Hepatocyte (in vitro differentiated cells): ENCODE measurements around the gene FAM131C. TPM values are rescaled to one million over a fixed set of nuclear protein-coding genes. Genes with fewer than 3 reads are reported as not detected.
A peak's percentile ranks its signal among the peaks of the same experiment; 100 is the strongest.

ENCODE experiments used
- DNase-seq: peaks from one replicate; pipeline ENCODE4 v3.0.0-alpha.2; 2016; ENCODE audit warnings: low spot score
- H2AFZ ChIP-seq: fragments of 200-600 bp; sonication (generic); 2 replicates; pipeline ENCODE4 v1.6.0; 2016; ENCODE audit warnings: antibody characterized with exemption, mild to moderate bottlenecking
- H3K27ac ChIP-seq: fragments of 200-600 bp; sonication (generic); 2 replicates; pipeline ENCODE4 v1.5.1; 2016; ENCODE audit warnings: mild to moderate bottlenecking
- H3K27me3 ChIP-seq: fragments of 200-600 bp; sonication (generic); 2 replicates; pipeline ENCODE4 v1.6.1; 2016
- H3K36me3 ChIP-seq: fragments of 200-600 bp; sonication (generic); replicated peaks from 2 replicates; pipeline ENCODE4 v1.5.1; 2016; ENCODE audit warnings: low read depth; ENCODE audit not compliant: insufficient read depth
- H3K4me1 ChIP-seq: fragments of 200-600 bp; sonication (generic); 2 replicates; pipeline ENCODE4 v1.5.1; 2016; ENCODE audit warnings: mild to moderate bottlenecking, moderate library complexity; ENCODE audit not compliant: insufficient read depth
- H3K4me2 ChIP-seq: fragments of 200-600 bp; sonication (generic); 2 replicates; pipeline ENCODE4 v1.6.0; 2016
- H3K4me3 ChIP-seq: fragments of 200-600 bp; sonication (generic); 2 replicates; pipeline ENCODE4 v1.5.1; 2016; ENCODE audit warnings: mild to moderate bottlenecking
- H3K79me2 ChIP-seq: fragments of 200-600 bp; sonication (generic); 2 replicates; pipeline ENCODE4 v1.6.0; 2017; ENCODE audit warnings: mild to moderate bottlenecking
- H3K9me2 ChIP-seq: fragments of 200-600 bp; sonication (generic); replicated peaks from 2 replicates; pipeline ENCODE4 v1.6.0; 2017; ENCODE audit warnings: mild to moderate bottlenecking; ENCODE audit not compliant: insufficient read depth
- H3K9me3 ChIP-seq: fragments of 200-600 bp; sonication (generic); 2 replicates; pipeline ENCODE4 v1.5.1; 2016; ENCODE audit warnings: low read depth, mild to moderate bottlenecking
- H4K20me1 ChIP-seq: fragments of 200-600 bp; sonication (generic); 2 replicates; pipeline ENCODE4 v1.6.0; 2016; ENCODE audit warnings: mild to moderate bottlenecking; ENCODE audit not compliant: insufficient read depth, poor library complexity, severe bottlenecking
- EZH2 ChIP-seq: fragments of 200-600 bp; sonication (generic); IDR thresholded peaks from 2 replicates; pipeline ENCODE4 v1.6.1; 2016; ENCODE audit warnings: antibody characterized with exemption, mild to moderate bottlenecking, borderline replicate concordance
- EZH2phosphoT487 ChIP-seq: fragments of 200-600 bp; sonication (generic); IDR thresholded peaks from one replicate; pipeline ENCODE4 v1.6.1; 2018; ENCODE audit warnings: antibody characterized with exemption, mild to moderate bottlenecking, low read depth, moderate library complexity; ENCODE audit not compliant: unreplicated experiment, severe bottlenecking
- WGBS: methylation state at CpG from one replicate; pipeline ENCODE4 v1.1.6; 2016; ENCODE audit warnings: low lambda C conversion rate; ENCODE audit errors: missing lambda C conversion rate; 5-methylcytosine and 5-hydroxymethylcytosine counted together
- polyA plus RNA-seq: library from polyadenylated mRNA; unstranded; fragments of >200 nt; fragmentation: Nextera tagmentation; extraction: Ambion mirVana; gene quantifications from 2 replicates; pipeline ENCODE4 v1.2.1, GENCODE V29; 2016
- total RNA-seq: library from RNA; depleted of rRNA; stranded (reverse); fragments of >200 nt; gene quantifications from 2 replicates; pipeline ENCODE4 v1.2.3, GENCODE V29; 2014
- TF ChIP-seq, protein P1 (sequence below): fragments of 200-600 bp; sonication (generic); IDR thresholded peaks from 2 replicates; pipeline ENCODE4 v1.5.1; 2016; ENCODE audit warnings: antibody characterized with exemption, mild to moderate bottlenecking; ENCODE audit not compliant: poor library complexity

FAM131C gene
- total and polyA plus RNA-seq, 2 experiments from 2014 or later: 3.5 to 7.5 TPM

DNA sequence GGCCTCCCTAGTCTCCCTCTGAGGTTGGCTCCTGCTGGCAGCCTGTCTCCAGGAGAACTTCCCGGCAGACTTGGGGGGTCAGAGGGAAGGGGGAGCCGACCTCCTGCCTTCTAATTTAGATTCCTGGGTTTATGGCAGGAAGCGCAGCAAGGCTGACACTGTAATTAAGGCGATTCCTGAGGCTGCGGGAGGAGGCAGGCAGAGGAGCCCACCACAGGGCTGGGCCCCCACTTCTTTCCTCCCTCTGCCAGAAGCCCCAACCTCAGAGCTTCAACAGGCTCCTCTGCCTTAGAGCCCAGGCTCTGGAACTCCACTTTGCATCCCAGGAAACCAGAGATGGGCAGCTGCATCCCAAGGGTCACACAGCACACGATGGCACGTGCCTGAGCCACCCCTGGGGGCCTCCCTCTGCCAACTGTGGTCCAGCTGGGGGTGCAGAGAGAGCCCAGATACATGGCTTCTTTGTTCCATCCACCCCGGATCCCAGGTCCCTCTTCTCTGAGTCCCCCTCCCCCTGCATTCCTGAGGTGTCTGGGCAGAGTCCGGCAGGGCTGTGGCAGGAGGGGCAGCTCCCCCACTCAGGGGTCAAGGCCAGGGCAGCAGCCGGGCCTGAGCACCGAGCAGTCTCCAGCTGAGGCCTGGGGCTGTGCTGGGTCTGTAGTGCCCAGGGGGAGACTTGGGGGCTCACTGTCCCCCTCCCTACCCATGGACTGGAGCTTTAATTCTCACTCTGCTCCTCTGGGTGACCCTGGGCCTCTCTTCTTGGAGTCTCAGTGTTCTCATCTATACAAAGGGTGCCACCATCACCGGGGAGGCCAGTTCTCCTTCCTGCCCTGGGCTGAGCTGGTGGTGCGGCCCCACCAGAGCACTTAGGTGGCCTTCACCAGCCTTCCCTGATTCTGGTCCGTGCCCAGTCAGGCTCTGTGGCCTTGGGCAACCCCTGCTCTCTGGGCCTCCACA, 39.4 kb upstream of the FAM131C start:
- no peak overlapping the region for H2AFZ ChIP-seq
- 41% methylated on average over 14 of the region's 14 CpGs for WGBS

DNA sequence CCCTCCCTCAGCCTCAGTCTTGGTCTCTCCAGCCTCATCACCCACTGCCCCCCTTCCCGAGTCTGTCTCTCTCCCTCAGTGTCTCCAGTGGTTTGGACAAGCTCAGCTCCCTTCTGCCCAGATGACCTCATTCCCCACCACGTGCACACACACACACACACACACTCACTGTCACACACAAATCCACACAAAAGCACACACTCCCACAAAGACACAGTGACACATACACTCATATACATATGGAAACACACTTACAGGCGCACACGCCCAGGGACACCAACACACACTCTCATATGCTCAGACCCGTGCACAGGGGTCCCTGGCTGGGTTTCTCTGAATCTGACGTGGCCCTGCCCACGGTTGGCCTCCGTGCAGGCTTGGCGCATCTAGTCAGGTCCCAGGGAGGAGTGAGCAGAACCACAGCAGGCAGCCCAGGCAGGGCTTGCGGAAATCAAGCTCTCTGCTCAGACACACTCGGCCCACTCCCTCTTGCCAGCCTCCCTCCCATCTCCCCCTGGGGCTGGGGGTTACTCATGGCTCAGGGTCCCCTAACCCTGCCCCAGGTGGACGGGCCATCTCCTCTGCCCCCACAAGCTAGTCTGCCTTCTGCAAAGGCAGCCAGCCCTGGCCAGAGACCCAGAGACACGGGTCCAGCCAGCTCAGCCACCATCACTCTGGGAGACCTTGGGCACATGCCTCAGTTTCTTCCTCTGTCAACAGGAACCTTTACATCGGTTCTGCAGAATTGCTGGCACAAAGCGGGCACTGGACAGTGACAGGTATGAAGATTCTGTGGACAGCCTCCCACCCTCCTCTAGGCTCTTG, 38.5 kb upstream of the FAM131C start:
- H3K4me1 ChIP-seq: peaks cover 32% of the 10 kb centered on the region

More for the DNA sequence above, 39.4 kb upstream of the FAM131C start:
- no peaks in the 10 kb centered on the region for H3K79me2 ChIP-seq
- no peaks in the 10 kb centered on the region for H3K9me3 ChIP-seq
- H3K4me1 ChIP-seq: peaks cover 32% of the 10 kb centered on the region
- no peak overlapping the region for H3K4me3 ChIP-seq
- H3K27ac ChIP-seq: peak overlapping the region; percentile 53
- peak; percentile 72 for DNase-seq
- no peaks in the 10 kb centered on the region for H3K9me2 ChIP-seq
- H3K4me2 ChIP-seq: peak overlapping the region; percentile 49
- TF ChIP-seq EZH2 (no peak), EZH2phosphoT487 (no peak)
- TF ChIP-seq, protein P1, sequence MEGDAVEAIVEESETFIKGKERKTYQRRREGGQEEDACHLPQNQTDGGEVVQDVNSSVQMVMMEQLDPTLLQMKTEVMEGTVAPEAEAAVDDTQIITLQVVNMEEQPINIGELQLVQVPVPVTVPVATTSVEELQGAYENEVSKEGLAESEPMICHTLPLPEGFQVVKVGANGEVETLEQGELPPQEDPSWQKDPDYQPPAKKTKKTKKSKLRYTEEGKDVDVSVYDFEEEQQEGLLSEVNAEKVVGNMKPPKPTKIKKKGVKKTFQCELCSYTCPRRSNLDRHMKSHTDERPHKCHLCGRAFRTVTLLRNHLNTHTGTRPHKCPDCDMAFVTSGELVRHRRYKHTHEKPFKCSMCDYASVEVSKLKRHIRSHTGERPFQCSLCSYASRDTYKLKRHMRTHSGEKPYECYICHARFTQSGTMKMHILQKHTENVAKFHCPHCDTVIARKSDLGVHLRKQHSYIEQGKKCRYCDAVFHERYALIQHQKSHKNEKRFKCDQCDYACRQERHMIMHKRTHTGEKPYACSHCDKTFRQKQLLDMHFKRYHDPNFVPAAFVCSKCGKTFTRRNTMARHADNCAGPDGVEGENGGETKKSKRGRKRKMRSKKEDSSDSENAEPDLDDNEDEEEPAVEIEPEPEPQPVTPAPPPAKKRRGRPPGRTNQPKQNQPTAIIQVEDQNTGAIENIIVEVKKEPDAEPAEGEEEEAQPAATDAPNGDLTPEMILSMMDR: no peak
- no peaks in the 10 kb centered on the region for H3K36me3 ChIP-seq
- no peaks in the 10 kb centered on the region for H4K20me1 ChIP-seq
- H3K27me3 ChIP-seq: no peaks in the 10 kb centered on the region

DNA sequence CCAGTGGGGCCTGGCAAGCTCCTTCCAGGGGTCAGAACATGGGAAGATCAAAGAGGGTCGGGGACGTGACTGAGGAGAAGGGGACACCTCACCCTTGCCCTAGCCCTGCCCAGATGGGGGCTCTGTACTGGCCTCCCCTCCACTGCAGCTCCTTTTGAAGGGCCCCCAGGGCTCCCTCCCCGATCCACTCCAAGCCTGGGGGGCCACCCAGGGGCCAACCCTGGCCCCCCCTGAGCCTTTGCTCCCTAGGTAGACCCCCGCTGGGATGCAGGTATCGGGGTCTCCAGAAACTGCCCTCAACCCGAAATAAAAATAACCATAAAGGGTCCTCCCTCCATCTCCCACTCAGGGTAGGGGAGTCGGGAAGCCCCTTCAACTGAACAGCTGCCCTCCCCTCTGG, 37.4 kb upstream of the FAM131C start:
- no peak overlapping the region for H3K27ac ChIP-seq
- H2AFZ ChIP-seq: no peak overlapping the region
- H3K27me3 ChIP-seq: no peaks in the 10 kb centered on the region
- H3K36me3 ChIP-seq: no peaks in the 10 kb centered on the region
- H3K79me2 ChIP-seq: no peaks in the 10 kb centered on the region
- no peak for DNase-seq
- no peak overlapping the region for H3K4me3 ChIP-seq
- H3K4me2 ChIP-seq: no peak overlapping the region
- no peaks in the 10 kb centered on the region for H4K20me1 ChIP-seq
- H3K9me2 ChIP-seq: no peaks in the 10 kb centered on the region
- TF ChIP-seq EZH2: no peak
- no peak for TF ChIP-seq EZH2phosphoT487
- TF ChIP-seq, protein P1: no peak
- WGBS: 93% methylated on average over 7 of the region's 7 CpGs
- no peaks in the 10 kb centered on the region for H3K9me3 ChIP-seq
- peaks cover 30% of the 10 kb centered on the region for H3K4me1 ChIP-seq

More for the DNA sequence above, 38.5 kb upstream of the FAM131C start:
- Histone ChIP-seq H3K9me2 (no peaks in the 10 kb centered on the region), H3K36me3 (no peaks in the 10 kb centered on the region), H3K4me2 (no peak overlapping the region), H3K79me2 (no peaks in the 10 kb centered on the region), H4K20me1 (no peaks in the 10 kb centered on the region), H3K27ac (peak overlapping the region; percentile 53), H2AFZ (no peak overlapping the region), H3K4me3 (no peak overlapping the region), H3K27me3 (no peaks in the 10 kb centered on the region), H3K9me3 (no peaks in the 10 kb centered on the region)
- TF ChIP-seq EZH2phosphoT487: no peak
- peak; percentile 73 for DNase-seq
- WGBS: 68% methylated on average over 15 of the region's 15 CpGs
